Upper lobe of left lung (tissue), 6 donors: Measurements from ENCODE around the gene PPP6R1. TPM values are rescaled to one million over a fixed set of nuclear protein-coding genes. Genes with fewer than 3 reads are reported as not detected.
A peak's percentile ranks its signal among the peaks of the same experiment; 100 is the strongest.

ENCODE experiments used
- ATAC-seq, 2 donors: fragments of 200-7000 bp; cut with Tn5 transposase; one replicate each; pipeline ENCODE4 v1.9.1; 2022; ENCODE audit warnings: mild to moderate bottlenecking in 2 of 2, moderate library complexity in 2 of 2; ENCODE audit not compliant: low FRiP score in 2 of 2
- DNase-seq, 2 donors: peaks; one replicate each; pipeline ENCODE4 v3.0.0-alpha.2; 2019 to 2020
- H3K27ac ChIP-seq, 4 donors: fragments of 200-600 bp; sonication (generic); one replicate each; pipeline ENCODE4 v1.5.1; 2016 to 2019
- H3K27me3 ChIP-seq, 4 donors: fragments of 200-600 bp; sonication (generic); one replicate each; pipeline ENCODE4 v1.5.1; 2017 to 2019
- H3K36me3 ChIP-seq, 4 donors: fragments of 200-600 bp; sonication (generic); one replicate each; pipeline ENCODE4 v1.5.1; 2016 to 2019
- H3K4me1 ChIP-seq, 4 donors: fragments of 200-600 bp; sonication (generic); one replicate each; pipeline ENCODE4 v1.5.1; 2018 to 2019
- H3K4me3 ChIP-seq, 4 donors: fragments of 200-600 bp; sonication (generic); one replicate each; pipeline ENCODE4 v1.5.1; 2017 to 2019; ENCODE audit warnings: mild to moderate bottlenecking in 2 of 4, moderate library complexity in 1 of 4
- H3K9me3 ChIP-seq, 4 donors: fragments of 200-600 bp; sonication (generic); one replicate each; pipeline ENCODE4 v1.5.1; 2018 to 2019
- EP300 ChIP-seq, 4 donors: sonication (generic); formaldehyde crosslinking; IDR thresholded peaks; one replicate each; pipeline ENCODE4 v1.5.1; 2017; ENCODE audit warnings: antibody characterized with exemption in 4 of 4, control low read depth in 2 of 4
- POLR2A ChIP-seq, 4 donors: fragments of 450-650 bp; IDR thresholded peaks; one replicate each; pipeline ENCODE4 v1.5.1; 2016 to 2017; ENCODE audit warnings: antibody characterized with exemption in 4 of 4, mild to moderate bottlenecking in 2 of 4
- POLR2AphosphoS5 ChIP-seq, 2 donors: sonication (generic); formaldehyde crosslinking; IDR thresholded peaks; one replicate each; pipeline ENCODE4 v1.5.1; 2017; ENCODE audit warnings: antibody characterized with exemption in 2 of 2
- WGBS, 2 donors: methylation state at CpG; one replicate each; pipeline ENCODE4 v1.1.5; 2017 to 2018; 5-methylcytosine and 5-hydroxymethylcytosine counted together
- total RNA-seq, 6 donors: library from RNA; depleted of rRNA in 4 of 6; stranded (reverse); fragments of >200 nt in 4 of 6; gene quantifications; one replicate each; pipeline versions ENCODE4 v1.1.0 to v1.2.1, GENCODE V29; 2016 to 2021
- TF ChIP-seq, protein P1 (sequence below), 6 experiments: fragments of 450-650 bp in 4 of 6; fragments of 200-600 bp in 2 of 6; sonication (generic) in 2 of 6; IDR thresholded peaks; one replicate each; pipeline ENCODE4 v1.5.1; 2016 to 2019; ENCODE audit warnings: antibody characterized with exemption in 6 of 6
- donor health status: DM: no; HTN: no; CAD: no; lungs with moderate emphysema.
- donor health status: DM: no; HTN: yes; CAD: no; lungs with severe emphysema.

The PPP6R1 gene, protein sequence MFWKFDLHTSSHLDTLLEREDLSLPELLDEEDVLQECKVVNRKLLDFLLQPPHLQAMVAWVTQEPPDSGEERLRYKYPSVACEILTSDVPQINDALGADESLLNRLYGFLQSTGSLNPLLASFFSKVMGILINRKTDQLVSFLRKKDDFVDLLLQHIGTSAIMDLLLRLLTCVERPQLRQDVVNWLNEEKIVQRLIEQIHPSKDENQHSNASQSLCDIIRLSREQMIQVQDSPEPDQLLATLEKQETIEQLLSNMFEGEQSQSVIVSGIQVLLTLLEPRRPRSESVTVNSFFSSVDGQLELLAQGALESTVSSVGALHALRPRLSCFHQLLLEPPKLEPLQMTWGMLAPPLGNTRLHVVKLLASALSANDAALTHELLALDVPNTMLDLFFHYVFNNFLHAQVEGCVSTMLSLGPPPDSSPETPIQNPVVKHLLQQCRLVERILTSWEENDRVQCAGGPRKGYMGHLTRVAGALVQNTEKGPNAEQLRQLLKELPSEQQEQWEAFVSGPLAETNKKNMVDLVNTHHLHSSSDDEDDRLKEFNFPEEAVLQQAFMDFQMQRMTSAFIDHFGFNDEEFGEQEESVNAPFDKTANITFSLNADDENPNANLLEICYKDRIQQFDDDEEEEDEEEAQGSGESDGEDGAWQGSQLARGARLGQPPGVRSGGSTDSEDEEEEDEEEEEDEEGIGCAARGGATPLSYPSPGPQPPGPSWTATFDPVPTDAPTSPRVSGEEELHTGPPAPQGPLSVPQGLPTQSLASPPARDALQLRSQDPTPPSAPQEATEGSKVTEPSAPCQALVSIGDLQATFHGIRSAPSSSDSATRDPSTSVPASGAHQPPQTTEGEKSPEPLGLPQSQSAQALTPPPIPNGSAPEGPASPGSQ
- 100 to 1,000 TPM in 1 of 6 donors, 10 to 100 TPM in 5; 49.0 to 104 (median 76.7) TPM for total RNA-seq

DNA sequence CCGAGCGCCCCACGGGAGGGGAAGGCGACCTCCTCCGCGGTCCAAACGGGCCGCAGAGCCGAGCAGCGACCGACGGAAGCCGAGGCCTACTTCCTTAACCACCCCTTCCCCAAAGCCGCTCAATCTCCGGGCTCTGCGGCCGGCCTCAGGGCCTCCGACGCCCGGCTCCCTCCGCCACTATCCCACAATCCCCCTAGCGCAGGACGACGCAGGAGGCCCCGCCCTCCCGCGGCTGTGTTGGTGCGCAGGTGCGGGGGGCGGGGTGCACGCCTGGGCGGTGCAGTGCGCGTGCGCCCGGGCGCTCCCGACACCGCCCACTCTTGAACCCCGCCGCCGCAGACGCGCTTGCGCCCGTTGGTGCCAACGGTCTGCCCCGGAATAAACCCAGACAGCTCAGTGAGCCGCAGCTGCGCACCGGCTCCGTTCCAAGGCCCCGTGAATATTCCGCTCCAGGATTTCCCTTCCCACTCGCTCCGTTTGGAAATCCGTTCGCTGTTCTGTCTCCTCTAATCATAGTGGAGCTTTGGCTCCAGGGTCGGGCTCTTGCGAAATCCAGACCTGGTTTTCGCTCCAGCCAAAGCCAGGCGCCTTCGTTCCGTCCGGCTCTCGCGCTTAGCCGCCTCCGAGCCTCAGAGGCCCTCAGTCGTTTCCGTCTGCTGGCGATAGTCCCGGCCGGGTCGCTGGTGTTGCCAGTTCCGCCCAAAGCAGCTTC is at the start of gene PPP6R1:
Gene PPP6R1 (minus strand): TSS at position 190 of the 712 bp plus-strand sequence. CDS start 11,914 bp downstream, outside the sequence.
- H3K9me3 ChIP-seq = no peaks in the 10 kb centered on the region
- H3K27ac ChIP-seq = peak within 1 kb of the TSS; percentile 90 to 95 (median 93)
- peak; percentile 95 to 99 for DNase-seq
- WGBS, 2 donors = 0% methylated on average over 35 to 49 of the region's 76 CpGs
- peak within 1 kb of the TSS; percentile 92 to 98 (median 98) for H3K4me3 ChIP-seq
- H3K4me1 ChIP-seq = peaks cover 33 to 50% (median 37%) of the 10 kb centered on the region in 4 donors
- TF ChIP-seq, protein P1, sequence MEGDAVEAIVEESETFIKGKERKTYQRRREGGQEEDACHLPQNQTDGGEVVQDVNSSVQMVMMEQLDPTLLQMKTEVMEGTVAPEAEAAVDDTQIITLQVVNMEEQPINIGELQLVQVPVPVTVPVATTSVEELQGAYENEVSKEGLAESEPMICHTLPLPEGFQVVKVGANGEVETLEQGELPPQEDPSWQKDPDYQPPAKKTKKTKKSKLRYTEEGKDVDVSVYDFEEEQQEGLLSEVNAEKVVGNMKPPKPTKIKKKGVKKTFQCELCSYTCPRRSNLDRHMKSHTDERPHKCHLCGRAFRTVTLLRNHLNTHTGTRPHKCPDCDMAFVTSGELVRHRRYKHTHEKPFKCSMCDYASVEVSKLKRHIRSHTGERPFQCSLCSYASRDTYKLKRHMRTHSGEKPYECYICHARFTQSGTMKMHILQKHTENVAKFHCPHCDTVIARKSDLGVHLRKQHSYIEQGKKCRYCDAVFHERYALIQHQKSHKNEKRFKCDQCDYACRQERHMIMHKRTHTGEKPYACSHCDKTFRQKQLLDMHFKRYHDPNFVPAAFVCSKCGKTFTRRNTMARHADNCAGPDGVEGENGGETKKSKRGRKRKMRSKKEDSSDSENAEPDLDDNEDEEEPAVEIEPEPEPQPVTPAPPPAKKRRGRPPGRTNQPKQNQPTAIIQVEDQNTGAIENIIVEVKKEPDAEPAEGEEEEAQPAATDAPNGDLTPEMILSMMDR (IDR thresholded peaks at IDR 0.05) = peak in 3 of 6 experiments; percentile 10 to 64 (median 34)
- TF ChIP-seq POLR2A (IDR thresholded peaks at IDR 0.05) (peak; percentile 68 to 94 (median 82)), EP300 (IDR thresholded peaks at IDR 0.05) (peak in 1 of 4 donors; percentile 13), POLR2AphosphoS5 (IDR thresholded peaks at IDR 0.05) (peak; percentile 69 to 89)
- no peaks in the 10 kb centered on the region for H3K27me3 ChIP-seq
- peaks cover 0 to 5% (median 0%) of the 10 kb centered on the region in 4 donors for H3K36me3 ChIP-seq
- ATAC-seq = peak; percentile 95 to 97

DNA sequence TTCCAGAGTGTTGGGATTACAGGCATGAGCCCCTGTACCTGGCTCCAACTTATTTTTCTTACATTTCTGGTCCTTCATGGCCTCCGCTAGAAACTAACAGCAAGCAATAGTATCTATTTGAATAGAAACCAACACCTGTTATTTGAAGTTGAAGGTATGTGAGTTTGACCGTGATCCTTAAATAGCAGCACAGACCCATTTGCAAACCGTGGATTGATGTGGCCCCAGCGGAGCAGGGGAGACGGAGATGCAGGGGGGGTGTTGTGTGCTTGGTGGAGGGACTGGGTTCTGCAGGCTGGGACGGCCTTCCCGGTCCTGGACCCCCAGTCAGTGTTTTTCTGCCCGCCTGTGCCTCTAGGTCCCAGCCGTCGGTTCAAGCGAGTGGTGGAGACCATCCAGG is 49.5 kb upstream of the PPP6R1 start:
- WGBS, 2 donors = 94 to 98% methylated on average over 6 to 7 of the region's 11 CpGs
- Histone ChIP-seq H3K4me1 (no peaks in the 10 kb centered on the region), H3K36me3 (no peaks in the 10 kb centered on the region), H3K27me3 (no peaks in the 10 kb centered on the region), H3K27ac (no peak overlapping the region), H3K4me3 (no peak overlapping the region), H3K9me3 (no peaks in the 10 kb centered on the region)
- TF ChIP-seq, protein P1 (IDR thresholded peaks at IDR 0.05) = no peak
- no peak for TF ChIP-seq POLR2AphosphoS5 (IDR thresholded peaks at IDR 0.05)
- no peak for TF ChIP-seq POLR2A (IDR thresholded peaks at IDR 0.05)
- no peak for TF ChIP-seq EP300 (IDR thresholded peaks at IDR 0.05)
- ATAC-seq = no peak
- no peak for DNase-seq

DNA sequence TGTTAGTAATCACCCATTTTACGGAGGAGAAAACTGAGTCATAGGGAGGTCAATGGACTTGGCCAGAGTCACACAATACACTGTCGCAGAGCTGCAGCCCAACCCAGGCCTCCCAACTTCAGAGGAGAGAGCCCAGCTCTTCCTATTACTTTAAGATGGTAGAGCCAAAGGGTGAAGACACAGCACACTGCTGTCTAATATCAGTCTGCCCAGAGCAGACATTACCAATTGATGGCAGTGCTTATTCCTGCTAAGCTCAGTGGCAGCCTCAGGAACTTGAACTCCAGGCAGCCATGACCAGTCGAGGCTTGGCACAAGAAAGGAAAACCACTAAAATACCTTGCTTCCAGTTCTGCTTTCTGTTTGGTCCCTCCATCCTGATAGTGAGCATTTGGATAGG is 47.9 kb upstream of the PPP6R1 start:
- no peak for DNase-seq
- Histone ChIP-seq H3K27me3 (no peaks in the 10 kb centered on the region), H3K9me3 (no peaks in the 10 kb centered on the region), H3K27ac (no peak overlapping the region), H3K4me3 (no peak overlapping the region), H3K4me1 (peaks cover 0 to 6% (median 6%) of the 10 kb centered on the region in 4 donors), H3K36me3 (no peaks in the 10 kb centered on the region)
- WGBS, 2 donors = 78 to 83% methylated on average over 3 of the region's 3 CpGs
- TF ChIP-seq, protein P1 (IDR thresholded peaks at IDR 0.05) = no peak
- no peak for TF ChIP-seq POLR2A (IDR thresholded peaks at IDR 0.05)
- no peak for TF ChIP-seq EP300 (IDR thresholded peaks at IDR 0.05)
- TF ChIP-seq POLR2AphosphoS5 (IDR thresholded peaks at IDR 0.05) = no peak
- no peak for ATAC-seq

DNA sequence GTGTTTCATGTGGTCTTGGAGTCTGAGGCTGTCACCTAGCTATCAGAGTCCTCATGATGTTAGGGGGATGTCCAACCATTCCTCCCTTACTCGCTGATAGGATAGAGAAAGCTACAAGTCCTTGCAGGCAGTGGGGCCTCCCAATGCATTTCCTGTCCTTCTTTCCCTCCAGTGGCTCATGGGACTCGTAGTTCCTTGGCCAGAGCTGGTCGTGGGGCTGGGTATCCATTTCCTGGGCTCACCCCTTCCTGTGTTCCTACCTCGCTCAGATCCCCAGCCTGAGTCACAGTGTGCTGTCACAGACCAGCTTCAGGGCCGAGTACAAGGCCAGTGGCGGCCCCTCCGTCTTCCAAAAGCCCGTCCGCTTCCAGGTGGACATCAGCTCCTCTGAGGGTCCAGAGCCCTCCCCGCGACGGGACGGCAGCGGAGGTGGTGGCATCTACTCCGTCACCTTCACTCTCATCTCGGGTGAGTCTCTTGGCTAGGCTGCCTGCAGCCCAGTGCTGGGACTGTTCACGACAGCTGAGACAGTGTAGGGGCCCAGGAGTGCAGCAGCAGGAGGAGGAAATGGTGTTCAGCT is 47.3 kb upstream of the PPP6R1 start:
- DNase-seq (no peak), ATAC-seq (no peak)
- no peaks in the 10 kb centered on the region for H3K9me3 ChIP-seq
- no peaks in the 10 kb centered on the region for H3K36me3 ChIP-seq
- H3K27ac ChIP-seq = no peak overlapping the region
- WGBS, 2 donors = 90 to 91% methylated on average over 16 to 17 of the region's 17 CpGs
- TF ChIP-seq EP300 (IDR thresholded peaks at IDR 0.05) = no peak
- no peak for TF ChIP-seq POLR2A (IDR thresholded peaks at IDR 0.05)
- TF ChIP-seq, protein P1 (IDR thresholded peaks at IDR 0.05) = no peak
- H3K27me3 ChIP-seq = no peaks in the 10 kb centered on the region
- H3K4me1 ChIP-seq = peaks cover 0 to 11% (median 10%) of the 10 kb centered on the region in 4 donors
- H3K4me3 ChIP-seq = no peak overlapping the region
